ENCODE results near the gene POLE2.

DNA sequence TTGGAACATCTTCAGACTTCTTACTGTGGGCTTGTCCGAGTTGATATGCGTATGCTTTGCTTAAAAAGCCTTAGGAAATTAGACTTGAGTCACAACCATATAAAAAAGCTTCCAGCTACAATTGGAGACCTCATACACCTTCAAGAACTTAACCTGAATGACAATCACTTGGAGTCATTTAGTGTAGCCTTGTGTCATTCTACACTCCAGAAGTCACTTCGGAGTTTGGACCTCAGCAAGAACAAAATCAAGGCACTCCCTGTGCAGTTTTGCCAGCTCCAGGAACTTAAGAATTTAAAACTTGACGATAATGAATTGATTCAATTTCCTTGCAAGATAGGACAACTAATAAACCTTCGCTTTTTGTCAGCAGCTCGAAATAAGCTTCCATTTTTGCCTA is 80.4 kb downstream of the POLE2 start:
- TF ChIP-seq CTCF (conservative IDR thresholded peaks at IDR 0.05; ENCODE audit: low read length) (no peak), EZH2phosphoT487 (IDR thresholded peaks at IDR 0.05; ENCODE audit: borderline replicate concordance) (no peak)

Data from Loucy (cell line).